C4-2B (cell line): Measurements from ENCODE around the gene MEX3A.
A peak's percentile ranks its signal among the peaks of the same experiment; 100 is the strongest.

ENCODE experiments used
- H3K27ac ChIP-seq: fragments of 450-650 bp; 2 replicates; pipeline ENCODE4 v1.5.1; 2017
- ZFX ChIP-seq: fragments of 450-650 bp; IDR thresholded peaks from 2 replicates; pipeline ENCODE4 v1.6.1; 2017
- TF ChIP-seq, protein P1 (sequence below): fragments of 450-650 bp; conservative IDR thresholded peaks from 2 replicates; pipeline ENCODE4 v1.5.1; 2017; ENCODE audit warnings: mild to moderate bottlenecking

Gene MEX3A

DNA sequence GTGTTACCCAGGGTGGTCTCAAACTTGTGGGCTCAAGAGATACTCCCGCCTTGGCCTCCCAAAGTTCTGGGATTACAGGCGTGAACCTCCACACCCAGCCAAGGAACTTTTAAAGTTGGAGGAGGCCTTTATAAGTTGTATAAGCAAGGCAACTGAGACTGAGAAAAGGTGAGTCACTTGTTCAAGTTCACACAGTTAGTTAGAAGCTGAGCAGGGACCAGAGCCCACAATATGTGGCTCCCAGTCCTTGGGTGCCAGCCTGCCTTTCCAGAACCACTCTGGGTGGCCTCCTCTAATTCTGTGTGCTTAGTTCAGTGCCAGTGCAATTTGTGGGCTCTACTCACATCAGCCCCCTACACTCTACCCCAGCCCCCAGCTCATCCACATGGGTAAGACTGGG is 17.6 kb downstream of the MEX3A start:
- no peak overlapping the region for H3K27ac ChIP-seq
- TF ChIP-seq, protein P1, sequence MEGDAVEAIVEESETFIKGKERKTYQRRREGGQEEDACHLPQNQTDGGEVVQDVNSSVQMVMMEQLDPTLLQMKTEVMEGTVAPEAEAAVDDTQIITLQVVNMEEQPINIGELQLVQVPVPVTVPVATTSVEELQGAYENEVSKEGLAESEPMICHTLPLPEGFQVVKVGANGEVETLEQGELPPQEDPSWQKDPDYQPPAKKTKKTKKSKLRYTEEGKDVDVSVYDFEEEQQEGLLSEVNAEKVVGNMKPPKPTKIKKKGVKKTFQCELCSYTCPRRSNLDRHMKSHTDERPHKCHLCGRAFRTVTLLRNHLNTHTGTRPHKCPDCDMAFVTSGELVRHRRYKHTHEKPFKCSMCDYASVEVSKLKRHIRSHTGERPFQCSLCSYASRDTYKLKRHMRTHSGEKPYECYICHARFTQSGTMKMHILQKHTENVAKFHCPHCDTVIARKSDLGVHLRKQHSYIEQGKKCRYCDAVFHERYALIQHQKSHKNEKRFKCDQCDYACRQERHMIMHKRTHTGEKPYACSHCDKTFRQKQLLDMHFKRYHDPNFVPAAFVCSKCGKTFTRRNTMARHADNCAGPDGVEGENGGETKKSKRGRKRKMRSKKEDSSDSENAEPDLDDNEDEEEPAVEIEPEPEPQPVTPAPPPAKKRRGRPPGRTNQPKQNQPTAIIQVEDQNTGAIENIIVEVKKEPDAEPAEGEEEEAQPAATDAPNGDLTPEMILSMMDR, result no peak
- TF ChIP-seq ZFX, result no peak

DNA sequence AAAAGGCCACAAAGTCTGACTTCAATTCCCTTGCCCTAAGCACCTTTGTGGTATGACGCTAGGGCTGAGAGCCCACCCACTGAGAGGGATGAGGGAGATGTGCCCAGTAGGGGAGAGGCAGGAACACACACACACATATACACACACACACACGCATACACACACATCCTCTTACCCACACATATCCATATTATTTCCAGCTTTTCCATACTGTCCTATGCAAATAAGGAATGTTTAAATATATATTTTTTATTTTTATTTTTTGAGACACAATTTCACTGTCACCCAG is 18.3 kb downstream of the MEX3A start:
- no peak overlapping the region for H3K27ac ChIP-seq
- TF ChIP-seq, protein P1, result no peak
- TF ChIP-seq ZFX, result no peak

DNA sequence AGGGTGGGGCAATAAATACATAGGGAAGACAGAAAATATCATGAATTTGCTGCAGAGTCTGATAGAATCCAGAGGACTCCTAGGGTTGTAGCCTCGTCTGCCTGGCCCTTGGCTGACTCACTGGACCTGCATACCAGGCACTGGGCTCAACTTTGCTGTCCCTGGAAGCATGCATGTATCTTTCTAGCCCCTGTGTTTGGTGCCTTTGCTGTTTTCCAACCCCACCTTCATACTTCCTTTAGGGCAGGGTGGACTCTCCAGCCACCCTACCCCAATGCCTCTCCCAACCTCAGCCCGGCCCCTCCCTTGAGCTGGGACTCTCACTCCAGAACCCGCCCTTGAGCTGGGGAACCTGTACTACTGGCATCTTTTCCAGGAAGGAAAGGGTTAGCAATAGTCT is 20.1 kb downstream of the MEX3A start:
- H3K27ac ChIP-seq, result peak overlapping the region; percentile 79
- no peak for TF ChIP-seq ZFX
- TF ChIP-seq, protein P1, result no peak

DNA sequence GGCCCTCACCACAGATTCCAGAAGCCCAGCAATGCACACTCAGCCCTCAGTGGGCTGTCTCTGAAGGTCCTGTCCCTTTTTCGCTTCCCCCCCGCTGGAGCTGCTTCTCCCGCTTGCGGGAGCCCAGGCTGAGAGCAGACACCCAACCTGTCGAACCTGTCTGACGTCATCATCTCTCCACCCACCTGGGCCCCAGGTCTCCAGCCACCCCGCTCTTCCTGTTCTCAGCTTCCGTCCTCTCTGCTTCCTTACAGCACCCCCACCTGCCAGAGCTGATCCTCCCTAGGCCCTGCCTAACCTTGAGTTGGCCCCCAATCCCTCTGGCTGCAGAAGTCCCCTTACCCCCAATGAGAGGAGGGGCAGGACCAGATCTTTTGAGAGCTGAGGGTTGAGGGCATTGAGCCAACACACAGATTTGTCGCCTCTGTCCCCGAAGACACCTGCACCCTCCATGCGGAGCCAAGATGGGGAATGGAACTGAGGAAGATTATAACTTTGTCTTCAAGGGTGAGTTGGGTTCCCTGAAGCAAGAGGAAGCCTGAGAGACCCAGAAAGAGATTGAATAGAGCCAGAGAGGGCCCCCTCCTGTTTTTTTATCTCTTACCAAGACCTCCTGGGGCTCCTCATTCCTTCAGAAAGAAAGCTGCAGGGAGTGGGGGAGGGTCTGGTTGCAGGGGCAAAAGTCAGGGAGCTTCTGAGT is 21.2 kb downstream of the MEX3A start, which contains the start of gene RAB25:
TSS of gene RAB25 (plus strand) at position 224 of the 700 bp plus-strand sequence. CDS start at position 465, 241 bp downstream.
- TF ChIP-seq ZFX, result no peak; the same call in 1 of the 2 replicates
- TF ChIP-seq, protein P1, result no peak
- peak within 1 kb of the TSS; percentile 79 for H3K27ac ChIP-seq

DNA sequence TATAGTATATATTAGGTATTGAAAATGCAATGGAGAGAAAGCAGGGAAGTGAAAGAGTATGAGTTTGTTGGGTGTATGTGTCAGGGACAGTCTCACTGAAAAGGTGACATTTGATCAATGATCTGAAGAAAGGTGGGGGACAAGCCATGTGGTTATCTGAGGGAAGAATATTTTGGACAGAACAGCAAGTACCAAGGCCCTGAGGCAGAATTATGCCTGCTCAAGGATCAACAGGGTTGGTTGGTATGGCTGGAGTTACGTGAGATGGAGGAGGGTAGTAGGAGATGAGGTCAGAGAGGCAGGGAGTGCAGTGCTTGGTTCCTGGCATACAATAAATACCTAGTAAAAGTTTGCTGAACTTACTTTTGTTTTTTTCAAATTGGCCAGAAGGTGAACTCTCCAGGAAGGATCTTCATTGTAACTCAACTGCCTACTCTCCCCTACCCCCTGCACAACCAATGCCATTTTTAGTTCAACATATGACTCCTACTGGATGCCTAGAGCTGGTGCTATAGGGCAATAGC is 25.9 kb downstream of the MEX3A start:
- H3K27ac ChIP-seq, result no peak overlapping the region
- TF ChIP-seq, protein P1, result no peak
- no peak for TF ChIP-seq ZFX

DNA sequence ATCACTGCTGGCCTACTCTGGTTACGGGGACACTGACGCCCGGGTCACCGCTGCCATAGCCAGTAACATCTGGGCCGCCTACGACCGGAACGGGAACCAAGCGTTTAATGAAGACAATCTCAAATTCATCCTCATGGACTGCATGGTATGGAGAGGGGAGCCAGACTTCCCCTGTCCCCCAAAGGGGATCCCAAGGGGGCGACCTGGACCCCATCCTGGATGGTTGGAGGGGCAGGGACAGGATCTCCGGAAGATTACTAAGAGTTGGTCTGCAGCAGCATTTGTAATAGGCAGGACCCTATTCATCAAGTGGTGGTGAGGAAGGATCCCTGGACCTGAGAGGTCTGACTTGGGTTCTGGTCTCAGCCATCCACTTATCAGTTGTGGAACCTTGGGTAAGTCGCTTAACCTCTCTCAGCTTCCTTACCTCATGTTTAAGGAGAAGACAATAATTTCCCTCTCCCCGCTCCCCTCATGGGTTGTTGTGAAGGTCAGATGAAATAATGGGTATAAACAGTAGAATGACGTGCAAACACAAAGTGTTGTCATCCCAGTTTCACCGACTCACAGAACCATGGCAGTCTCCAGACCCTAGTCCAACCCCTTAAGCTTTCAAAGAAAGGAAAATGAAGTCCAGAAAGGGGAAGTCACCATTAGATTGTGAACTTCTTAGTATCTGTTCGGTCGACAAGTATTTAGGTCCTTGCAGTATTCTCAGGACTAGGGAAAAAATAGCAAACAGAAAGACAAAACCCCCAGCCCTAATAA is 26.8 kb downstream of the MEX3A start:
- TF ChIP-seq, protein P1, result no peak
- TF ChIP-seq ZFX, result no peak
- H3K27ac ChIP-seq, result peak overlapping the region; percentile 93

DNA sequence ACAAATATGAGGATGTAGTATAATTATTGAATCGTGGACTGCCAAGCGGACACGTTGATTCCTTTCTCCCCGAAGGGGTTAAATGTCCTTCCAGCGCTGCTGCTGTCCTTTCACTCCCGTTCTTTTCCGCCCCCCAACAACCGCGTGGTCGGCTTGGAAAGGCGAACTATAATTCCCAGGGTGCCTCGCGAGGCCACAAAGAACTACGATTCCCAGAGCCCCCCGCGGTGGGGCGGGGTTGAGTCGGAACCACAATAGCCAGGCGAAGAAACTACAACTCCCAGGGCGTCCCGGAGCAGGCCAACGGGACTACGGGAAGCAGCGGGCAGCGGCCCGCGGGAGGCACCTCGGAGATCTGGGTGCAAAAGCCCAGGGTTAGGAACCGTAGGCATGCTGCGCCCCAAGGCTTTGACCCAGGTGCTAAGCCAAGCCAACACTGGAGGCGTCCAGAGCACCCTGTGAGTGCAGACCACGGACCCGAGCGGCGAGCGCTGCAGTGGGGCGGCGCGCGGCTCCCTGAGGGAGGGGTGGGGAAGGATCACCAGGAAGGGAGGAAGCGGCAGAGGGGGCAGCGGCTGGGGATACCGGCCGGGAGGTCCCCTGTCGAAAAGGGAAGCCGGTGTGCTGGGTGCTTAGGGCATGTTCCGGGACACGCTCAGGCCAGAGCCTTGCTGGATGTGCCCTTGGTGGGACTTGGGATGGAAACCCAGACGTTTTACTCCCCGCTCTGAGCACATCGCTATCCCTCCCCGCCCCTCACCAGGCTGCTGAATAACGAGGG is 27.6 kb downstream of the MEX3A start, which contains the start of gene LAMTOR2:
TSS of gene LAMTOR2 (plus strand) at position 283 of the 781 bp plus-strand sequence. CDS start at position 391, 108 bp downstream.
- peak within 1 kb of the TSS; percentile 93 for H3K27ac ChIP-seq
- TF ChIP-seq ZFX, result peak; percentile 71; the same call in 1 of the 2 replicates
- TF ChIP-seq, protein P1, result no peak
